ENCODE data around the gene TSC22D2. TPM values are rescaled to one million over a fixed set of nuclear protein-coding genes. Genes with fewer than 3 reads are reported as not detected.
A peak's percentile ranks its signal among the peaks of the same experiment; 100 is the strongest.

Gene TSC22D2
- total RNA-seq, 1 donor = 16.4 TPM

- DNase-seq (ENCODE audit: low read depth) = no peak
- H3K4me3 ChIP-seq (ENCODE audit: low read depth, low read length) = no peak overlapping the region
- TF ChIP-seq CTCF (IDR thresholded peaks at IDR 0.05; ENCODE audit: insufficient read depth, low read depth, low read length) = no peak
Observed at GRCh38 chr3:150373234-150373875, 34.7 kb upstream of the TSC22D2 start.

DNA sequence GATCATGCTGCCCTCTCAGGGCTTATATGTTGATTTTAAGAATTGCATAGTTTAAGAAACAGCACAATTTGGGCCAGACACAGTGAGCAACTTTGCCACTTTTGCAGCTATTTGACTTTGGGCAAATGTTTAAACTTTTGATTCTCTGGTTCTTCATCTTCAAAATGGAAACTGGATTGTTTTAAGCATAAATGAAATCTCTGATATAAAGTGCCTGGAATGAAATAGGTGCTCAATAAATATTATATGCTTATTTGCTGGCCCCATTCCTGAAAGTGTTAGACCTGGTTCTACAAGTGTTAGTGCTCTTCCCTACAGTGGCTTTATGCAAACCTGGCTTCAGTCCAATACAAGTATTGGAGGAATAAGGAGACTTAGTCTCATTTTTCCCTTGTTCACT is 33.1 kb upstream of the TSC22D2 start:
- no peak for DNase-seq (ENCODE audit: low read depth)
- TF ChIP-seq CTCF (IDR thresholded peaks at IDR 0.05; ENCODE audit: insufficient read depth, low read depth, low read length) = no peak

DNA sequence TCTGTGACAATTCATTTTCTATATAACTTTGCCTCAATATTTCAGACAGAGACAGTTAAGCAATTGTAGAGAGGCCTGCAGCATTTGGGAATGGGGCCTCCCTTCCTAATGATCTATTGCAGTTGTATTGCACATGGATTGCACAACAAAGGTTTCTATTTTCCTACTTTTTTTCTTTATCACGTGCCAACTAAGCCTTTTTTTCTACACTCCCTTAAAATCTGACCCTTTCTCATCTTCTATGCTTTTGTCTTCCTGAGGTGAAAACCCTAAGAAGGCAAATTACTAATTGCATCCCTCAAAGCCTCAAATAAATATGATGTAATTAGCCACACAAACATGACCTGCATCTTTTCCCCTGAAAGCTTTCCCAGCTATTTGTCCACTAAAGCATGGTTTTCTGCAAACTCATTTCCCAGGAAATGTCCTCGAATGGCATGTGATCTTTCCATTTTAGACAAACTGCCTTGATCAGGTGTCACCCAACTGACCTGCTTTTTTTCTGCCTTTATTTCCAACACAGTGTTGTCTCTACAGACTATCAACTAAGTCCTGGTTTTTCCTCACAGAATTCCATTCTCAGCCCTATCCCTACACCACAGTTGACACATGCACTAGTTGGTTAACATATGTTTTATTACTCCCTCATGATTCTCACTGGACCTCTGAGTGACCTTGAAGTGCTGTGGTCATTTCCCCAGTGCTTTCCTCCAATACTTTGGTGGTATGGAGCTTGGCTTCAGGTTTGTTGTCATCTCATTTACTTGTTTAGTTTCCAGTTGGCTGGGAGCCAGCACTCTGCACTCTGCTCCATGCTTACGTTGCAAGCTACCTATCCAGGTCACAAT is 31.9 kb upstream of the TSC22D2 start:
- DNase-seq (ENCODE audit: low read depth) = peak; percentile 83
- no peak for TF ChIP-seq CTCF (IDR thresholded peaks at IDR 0.05; ENCODE audit: insufficient read depth, low read depth, low read length)
- no peak overlapping the region for H3K4me3 ChIP-seq (ENCODE audit: low read depth, low read length)

More for the DNA sequence above, 33.1 kb upstream of the TSC22D2 start:
- no peak overlapping the region for H3K4me3 ChIP-seq (ENCODE audit: low read depth, low read length)

DNA sequence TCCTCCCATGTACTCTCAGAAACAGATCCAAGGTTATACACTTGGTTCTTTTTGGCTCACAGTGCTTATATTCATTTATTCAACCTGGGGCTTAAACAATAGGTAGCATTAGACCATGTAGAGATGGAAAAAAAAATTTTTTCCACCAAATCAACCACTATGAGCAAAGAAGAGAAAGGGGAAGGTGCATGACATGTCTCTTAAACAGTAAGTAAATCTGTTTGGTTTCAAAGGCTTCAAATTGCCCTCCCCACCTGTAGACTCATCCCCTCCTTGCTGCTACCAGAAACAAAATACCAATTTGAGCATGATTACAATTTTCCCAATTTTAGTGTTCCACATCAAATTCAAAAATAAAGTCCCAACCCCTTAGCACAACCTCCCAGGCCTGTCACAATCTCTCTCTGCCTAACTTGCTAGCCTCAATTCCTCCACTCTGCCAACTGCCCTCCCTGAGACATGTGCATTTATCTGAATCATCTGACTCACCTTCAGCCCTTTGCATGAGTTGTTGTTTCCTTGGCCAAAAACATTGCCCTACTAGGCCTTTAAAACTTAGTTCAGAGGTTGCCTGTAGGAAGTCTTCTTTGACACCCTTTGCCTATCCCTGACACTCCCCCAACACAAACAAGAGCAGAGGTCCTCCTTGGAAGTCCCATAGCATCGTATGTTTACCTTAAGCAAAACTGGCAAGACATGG is 30.3 kb upstream of the TSC22D2 start:
- DNase-seq (ENCODE audit: low read depth) = no peak
- no peak overlapping the region for H3K4me3 ChIP-seq (ENCODE audit: low read depth, low read length)
- no peak for TF ChIP-seq CTCF (IDR thresholded peaks at IDR 0.05; ENCODE audit: insufficient read depth, low read depth, low read length)

DNA sequence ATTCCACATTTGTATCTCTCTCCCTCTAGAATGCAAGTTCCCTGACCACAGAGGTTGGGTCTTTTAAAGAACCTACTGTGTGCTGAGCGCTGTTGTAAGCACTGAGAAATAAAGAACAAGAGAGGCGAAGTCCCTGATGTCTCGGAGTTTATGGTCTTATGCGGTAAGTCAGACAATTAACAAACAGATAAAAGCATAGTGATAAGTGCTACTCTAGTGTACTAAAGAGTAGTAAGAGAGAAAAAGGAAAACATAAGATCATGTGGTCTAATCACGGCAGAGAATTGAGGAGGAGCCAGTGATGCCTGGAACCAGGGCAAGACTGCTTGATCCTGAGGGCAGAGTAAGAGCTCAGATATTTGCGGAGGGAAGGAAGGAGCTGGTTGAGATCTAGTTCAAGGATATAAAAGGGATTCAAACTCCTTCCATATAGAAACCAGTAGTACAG is 29.8 kb upstream of the TSC22D2 start:
- TF ChIP-seq CTCF (IDR thresholded peaks at IDR 0.05; ENCODE audit: insufficient read depth, low read depth, low read length) = no peak
- no peak overlapping the region for H3K4me3 ChIP-seq (ENCODE audit: low read depth, low read length)
- no peak for DNase-seq (ENCODE audit: low read depth)

GRCh38 chr3:150379469-150379868 is 28.6 kb upstream of the TSC22D2 start:
- DNase-seq (ENCODE audit: low read depth) = no peak
- H3K4me3 ChIP-seq (ENCODE audit: low read depth, low read length) = no peak overlapping the region
- no peak for TF ChIP-seq CTCF (IDR thresholded peaks at IDR 0.05; ENCODE audit: insufficient read depth, low read depth, low read length)
